HepG2 (cell line): ENCODE results near the gene LRRC27. TPM values are rescaled to one million over a fixed set of nuclear protein-coding genes. Genes with fewer than 3 reads are reported as not detected.

Experiments used
- ATAC-seq: fragments of 200-7000 bp; cut with Tn5 transposase; 3 replicates; pipeline ENCODE4 v1.9.1; 2020; ENCODE audit warnings: mild to moderate bottlenecking, moderate library complexity
- BruUV-seq: library from RNA; stranded (reverse); fragments of 400-500 nt; replicated peaks from 2 replicates; lab custom pipeline; 2021; lab: Mats Ljungman, UMichigan
- CTCF ChIA-PET: fragments of 300-600 bp; formaldehyde crosslinking; extraction: SDS; loops from one replicate; lab custom pipeline; 2021; ENCODE audit warnings: low total read pairs, inconsistent platforms, low intra/inter-chr PET ratio; lab: Yijun Ruan, JAX
- POLR2A ChIA-PET: fragments of 350-600 bp; sonication (Branson Sonifier 250); formaldehyde crosslinking; loops from one replicate; lab custom pipeline; 2020; ENCODE audit warnings: antibody characterized with exemption, inconsistent platforms; lab: Yijun Ruan, JAX
- DNase-seq: peaks from one replicate; pipeline ENCODE4 v3.0.0-alpha.2; 2015; ENCODE audit warnings: low spot score
- FAIRE-seq: peaks from 3 replicates; lab custom pipeline; 2011; peaks lifted over from hg19 to GRCh38; lab: Jason Lieb, UNC
- H2AFZ ChIP-seq: one replicate; pipeline ENCODE4 v1.6.1; 2011; ENCODE audit warnings: low read length, inconsistent platforms
- H3K27ac ChIP-seq: fragments of 300-600 bp; 3 replicates; pipeline ENCODE4 v1.8.0; 2011; ENCODE audit warnings: mixed run types, mild to moderate bottlenecking, mixed read lengths, low read length, inconsistent platforms; ENCODE audit not compliant: insufficient read depth; ENCODE audit errors: extremely low read length
- H3K27me3 ChIP-seq, 2 experiments: fragments of 200-600 bp in 1 of 2; 2 replicates in 1 of 2; 3 replicates in 1 of 2; pipeline versions ENCODE4 v1.6.0 to v1.8.0; 2011; ENCODE audit warnings: low read length in 2 of 2, mild to moderate bottlenecking in 2 of 2, moderate library complexity in 2 of 2, inconsistent platforms in 1 of 2; ENCODE audit not compliant: insufficient read depth in 2 of 2, control insufficient read depth in 1 of 2
- H3K36me3 ChIP-seq, 2 experiments: fragments of 200-600 bp in 1 of 2; replicated peaks in 1 of 2; 2 replicates in 1 of 2; 3 replicates in 1 of 2; pipeline versions ENCODE4 v1.5.1 to v1.8.0; 2011; ENCODE audit warnings: low read length in 2 of 2, inconsistent platforms in 1 of 2; ENCODE audit not compliant: insufficient read depth in 2 of 2, control insufficient read depth in 1 of 2
- H3K4me1 ChIP-seq: 2 replicates; pipeline ENCODE4 v1.5.1; 2012; ENCODE audit warnings: low read length, inconsistent platforms; ENCODE audit not compliant: insufficient read depth
- H3K4me2 ChIP-seq: 2 replicates; pipeline ENCODE4 v1.6.0; 2011; ENCODE audit warnings: low read depth, low read length, inconsistent platforms
- H3K4me3 ChIP-seq, 3 experiments: fragments of 200-600 bp in 1 of 3; sonication (generic), shearing (Covaris generic) in 1 of 3; replicated peaks in 1 of 3; 2 replicates each; pipeline ENCODE4 v1.5.1; 2011 to 2016; ENCODE audit warnings: low read length in 3 of 3, inconsistent platforms in 2 of 3, low read depth in 2 of 3, mild to moderate bottlenecking in 2 of 3, control low read depth in 1 of 3, mixed read lengths in 1 of 3; ENCODE audit not compliant: insufficient read depth in 1 of 3
- H3K79me2 ChIP-seq: one replicate; pipeline ENCODE4 v1.6.1; 2011; ENCODE audit warnings: low read length, inconsistent platforms; ENCODE audit not compliant: insufficient read depth
- H3K9ac ChIP-seq: 2 replicates; pipeline ENCODE4 v1.6.0; 2011; ENCODE audit warnings: mild to moderate bottlenecking, low read depth, low read length, inconsistent platforms; ENCODE audit not compliant: insufficient read depth
- H3K9me3 ChIP-seq: 2 replicates; pipeline ENCODE4 v1.5.1; 2012; ENCODE audit warnings: mild to moderate bottlenecking, low read length
- H4K20me1 ChIP-seq: 2 replicates; pipeline ENCODE4 v1.6.0; 2011; ENCODE audit warnings: inconsistent platforms, mild to moderate bottlenecking, low read length, moderate library complexity; ENCODE audit not compliant: insufficient read depth
- ATF1 ChIP-seq: IDR thresholded peaks from 2 replicates; pipeline ENCODE4 v1.6.1; 2016; ENCODE audit warnings: mild to moderate bottlenecking, control low read depth
- CBX2 ChIP-seq, 2 experiments: fragments of 200-600 bp in 1 of 2; sonication (generic); formaldehyde crosslinking in 1 of 2; IDR thresholded peaks; 2 replicates each; pipeline versions ENCODE4 v1.7.0 to v1.8.1; 2018 to 2022; ENCODE audit warnings: low read depth in 2 of 2, low read length in 1 of 2, mild to moderate bottlenecking in 1 of 2, missing genetic modification reagents in 1 of 2
- GABPB1 ChIP-seq: IDR thresholded peaks from 2 replicates; pipeline ENCODE4 v1.6.1; 2016; ENCODE audit warnings: mild to moderate bottlenecking, missing genetic modification reagents, moderate library complexity, missing compliant biosample characterization
- GATAD1 ChIP-seq: IDR thresholded peaks from 2 replicates; pipeline ENCODE4 v1.6.1; 2016; ENCODE audit warnings: missing genetic modification reagents, missing compliant biosample characterization
- KDM4B ChIP-seq: sonication (generic); formaldehyde crosslinking; IDR thresholded peaks from 2 replicates; pipeline ENCODE4 v1.4.0; 2020; ENCODE audit warnings: missing genetic modification reagents
- MED1 ChIP-seq: sonication (generic); formaldehyde crosslinking; IDR thresholded peaks from 2 replicates; pipeline ENCODE4 v1.4.0; 2020; ENCODE audit warnings: missing genetic modification reagents
- REXO4 ChIP-seq: sonication (generic); formaldehyde crosslinking; IDR thresholded peaks from 2 replicates; pipeline ENCODE4 v1.8.0; 2022; ENCODE audit warnings: missing genetic modification reagents, mild to moderate bottlenecking, borderline replicate concordance
- ZFY ChIP-seq: sonication (generic); formaldehyde crosslinking; IDR thresholded peaks from 2 replicates; pipeline ENCODE4 v1.4.0; 2020; ENCODE audit warnings: missing genetic modification reagents
- WGBS: methylation state at CpG from one replicate; pipeline ENCODE4 v1.1.6; 2017; ENCODE audit warnings: low lambda C conversion rate; 5-methylcytosine and 5-hydroxymethylcytosine counted together
- in situ Hi-C: cut with HindIII; loops from 2 replicates; pipeline ENCODE4 v1.10.0; 2017; ENCODE audit warnings: low pct_unique_long_range_greater_than_20kb; ENCODE audit not compliant: extremely low pct_ligation_motif_present
- intact Hi-C: fragments of 100-400 bp; cut with micrococcal nuclease; formaldehyde crosslinking; loops from one replicate; pipeline ENCODE4 v1.10.0; 2022; ENCODE audit not compliant: unreplicated experiment
- polyA plus RNA-seq, 8 experiments: library from polyadenylated mRNA; depleted of rRNA in 3 of 8; stranded (reverse) in 7 of 8; unstranded in 1 of 8; fragments of >200 nt; fragmentation: Illumina TruSeq in 4 of 8; extraction: Trizol in 4 of 8; gene quantifications; 2 replicates each; pipeline versions ENCODE4 v1.2.1 to v1.2.3, GENCODE V29; 2011 to 2016; ENCODE audit warnings: low read depth in 4 of 8, missing spikeins in 1 of 8, mixed read lengths in 1 of 8; ENCODE audit not compliant: insufficient read depth in 1 of 8
- total RNA-seq, 5 experiments: library from RNA; depleted of rRNA; stranded (reverse); fragments of >200 nt; fragmentation: Illumina TruSeq; extraction: Trizol; gene quantifications; 2 replicates each; pipeline ENCODE4 v1.2.3, GENCODE V29; 2016; ENCODE audit warnings: low read depth in 1 of 5
- TF ChIP-seq, protein P1 (sequence below): IDR thresholded peaks from 2 replicates; pipeline ENCODE4 v1.6.1; 2016; ENCODE audit warnings: missing compliant biosample characterization, missing genetic modification reagents, borderline replicate concordance
- TF ChIP-seq, protein P2 (sequence below): sonication (generic); formaldehyde crosslinking; IDR thresholded peaks from 2 replicates; pipeline ENCODE4 v1.5.1; 2020; ENCODE audit warnings: mild to moderate bottlenecking, missing genetic modification reagents, moderate library complexity
- TF ChIP-seq, protein P3 (sequence below): IDR thresholded peaks from 2 replicates; pipeline ENCODE4 v1.6.1; 2012; ENCODE audit warnings: inconsistent platforms
- TF ChIP-seq, protein P4 (sequence below): sonication (generic); formaldehyde crosslinking; IDR thresholded peaks from 2 replicates; pipeline ENCODE4 v1.4.0; 2020; ENCODE audit warnings: missing genetic modification reagents

LRRC27 gene
- total and polyA plus RNA-seq, 2 of the 13 experiments (the other 11 are each of a cell fraction or from before 2014, with no cell fraction given), result 4.2 to 4.6 TPM

DNA sequence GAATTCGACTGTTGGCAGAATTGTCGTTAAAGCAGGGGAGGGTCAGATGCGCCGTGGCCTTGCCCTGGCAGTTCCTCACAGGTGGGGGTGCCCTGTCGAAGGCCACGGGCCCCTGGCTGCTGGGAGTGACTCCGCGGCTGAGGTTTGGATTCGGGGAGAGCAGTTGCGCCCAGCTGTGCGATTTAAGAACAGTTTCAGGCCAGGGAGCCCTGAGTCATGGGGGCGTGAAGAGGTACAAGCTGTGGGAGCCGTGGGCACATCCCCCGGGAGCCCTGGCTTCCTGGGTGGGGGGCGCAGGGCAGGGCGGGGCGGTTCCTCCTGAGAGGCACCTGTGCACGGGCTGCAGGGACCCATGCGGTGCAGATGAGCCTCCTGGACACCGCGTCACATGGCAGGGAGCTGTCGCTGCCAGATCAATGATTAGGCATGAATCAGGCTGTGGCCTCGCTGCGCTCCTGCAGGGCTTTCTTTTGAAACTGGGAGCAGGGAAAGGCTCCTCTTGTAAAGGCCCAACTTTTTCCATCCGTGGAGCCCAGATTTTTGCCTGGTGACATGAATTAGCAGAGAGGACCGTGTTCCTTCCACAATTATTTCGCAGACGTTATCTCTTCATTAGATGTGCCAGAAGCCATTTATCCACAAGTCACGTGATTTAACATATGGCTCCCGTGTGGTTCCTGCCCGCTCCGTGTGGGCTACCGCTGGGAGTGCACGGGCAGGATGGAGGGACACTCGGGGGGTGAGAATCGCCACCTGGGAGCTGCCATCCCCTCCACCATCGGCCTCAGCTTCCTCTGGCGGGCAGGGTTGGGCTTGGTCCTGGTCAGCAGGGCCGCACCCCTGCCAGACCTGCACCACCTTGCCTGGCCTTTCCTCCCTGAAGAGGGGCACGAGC lies 65.9 kb downstream of the LRRC27 start:
- intact Hi-C loops (no loop called here), in situ Hi-C loops (no loop called here)
- H3K4me1 ChIP-seq, result peaks cover 35% of the 10 kb centered on the region
- peak overlapping the region; percentile 47 for H3K9ac ChIP-seq
- FAIRE-seq (no peak), DNase-seq (no peak), ATAC-seq (no peak)
- peak overlapping the region; percentile 88 for H3K4me2 ChIP-seq
- no peak overlapping the region for H2AFZ ChIP-seq
- TSS peak; percentile 52 for BruUV-seq
- no peak overlapping the region for H3K27ac ChIP-seq
- POLR2A ChIA-PET, result no interaction called here
- no peaks in the 10 kb centered on the region for H4K20me1 ChIP-seq
- no peak for TF ChIP-seq ATF1 (CRISPR knock-in tag)
- TF ChIP-seq MED1, result 0 out of 2 replicates have a peak, but pooled peaks have one; percentile 14
- TF ChIP-seq GABPB1 (CRISPR knock-in tag), result no peak; the same call in 1 of the 2 replicates
- TF ChIP-seq, protein P1, sequence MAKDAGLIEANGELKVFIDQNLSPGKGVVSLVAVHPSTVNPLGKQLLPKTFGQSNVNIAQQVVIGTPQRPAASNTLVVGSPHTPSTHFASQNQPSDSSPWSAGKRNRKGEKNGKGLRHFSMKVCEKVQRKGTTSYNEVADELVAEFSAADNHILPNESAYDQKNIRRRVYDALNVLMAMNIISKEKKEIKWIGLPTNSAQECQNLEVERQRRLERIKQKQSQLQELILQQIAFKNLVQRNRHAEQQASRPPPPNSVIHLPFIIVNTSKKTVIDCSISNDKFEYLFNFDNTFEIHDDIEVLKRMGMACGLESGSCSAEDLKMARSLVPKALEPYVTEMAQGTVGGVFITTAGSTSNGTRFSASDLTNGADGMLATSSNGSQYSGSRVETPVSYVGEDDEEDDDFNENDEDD (CRISPR knock-in tag), result no peak
- peak; percentile 14; the same call in 1 of the 2 replicates for TF ChIP-seq KDM4B
- TF ChIP-seq, protein P2, sequence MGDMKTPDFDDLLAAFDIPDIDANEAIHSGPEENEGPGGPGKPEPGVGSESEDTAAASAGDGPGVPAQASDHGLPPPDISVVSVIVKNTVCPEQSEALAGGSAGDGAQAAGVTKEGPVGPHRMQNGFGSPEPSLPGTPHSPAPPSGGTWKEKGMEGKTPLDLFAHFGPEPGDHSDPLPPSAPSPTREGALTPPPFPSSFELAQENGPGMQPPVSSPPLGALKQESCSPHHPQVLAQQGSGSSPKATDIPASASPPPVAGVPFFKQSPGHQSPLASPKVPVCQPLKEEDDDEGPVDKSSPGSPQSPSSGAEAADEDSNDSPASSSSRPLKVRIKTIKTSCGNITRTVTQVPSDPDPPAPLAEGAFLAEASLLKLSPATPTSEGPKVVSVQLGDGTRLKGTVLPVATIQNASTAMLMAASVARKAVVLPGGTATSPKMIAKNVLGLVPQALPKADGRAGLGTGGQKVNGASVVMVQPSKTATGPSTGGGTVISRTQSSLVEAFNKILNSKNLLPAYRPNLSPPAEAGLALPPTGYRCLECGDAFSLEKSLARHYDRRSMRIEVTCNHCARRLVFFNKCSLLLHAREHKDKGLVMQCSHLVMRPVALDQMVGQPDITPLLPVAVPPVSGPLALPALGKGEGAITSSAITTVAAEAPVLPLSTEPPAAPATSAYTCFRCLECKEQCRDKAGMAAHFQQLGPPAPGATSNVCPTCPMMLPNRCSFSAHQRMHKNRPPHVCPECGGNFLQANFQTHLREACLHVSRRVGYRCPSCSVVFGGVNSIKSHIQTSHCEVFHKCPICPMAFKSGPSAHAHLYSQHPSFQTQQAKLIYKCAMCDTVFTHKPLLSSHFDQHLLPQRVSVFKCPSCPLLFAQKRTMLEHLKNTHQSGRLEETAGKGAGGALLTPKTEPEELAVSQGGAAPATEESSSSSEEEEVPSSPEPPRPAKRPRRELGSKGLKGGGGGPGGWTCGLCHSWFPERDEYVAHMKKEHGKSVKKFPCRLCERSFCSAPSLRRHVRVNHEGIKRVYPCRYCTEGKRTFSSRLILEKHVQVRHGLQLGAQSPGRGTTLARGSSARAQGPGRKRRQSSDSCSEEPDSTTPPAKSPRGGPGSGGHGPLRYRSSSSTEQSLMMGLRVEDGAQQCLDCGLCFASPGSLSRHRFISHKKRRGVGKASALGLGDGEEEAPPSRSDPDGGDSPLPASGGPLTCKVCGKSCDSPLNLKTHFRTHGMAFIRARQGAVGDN (CRISPR knock-in tag), result peak; percentile 52
- TF ChIP-seq REXO4 (CRISPR knock-in tag), result no peak
- TF ChIP-seq GATAD1 (CRISPR knock-in tag), result no peak
- no peak for TF ChIP-seq CBX2 (IDR thresholded peaks at IDR 0.05; ENCODE audit: low read depth, low read length)
- TF ChIP-seq CBX2 (CRISPR knock-in tag; IDR thresholded peaks at IDR 0.05; ENCODE audit: low read depth), result no peak
- TF ChIP-seq ZFY (CRISPR knock-in tag), result peak; percentile 60; the same call in 1 of the 2 replicates
- TF ChIP-seq, protein P3, sequence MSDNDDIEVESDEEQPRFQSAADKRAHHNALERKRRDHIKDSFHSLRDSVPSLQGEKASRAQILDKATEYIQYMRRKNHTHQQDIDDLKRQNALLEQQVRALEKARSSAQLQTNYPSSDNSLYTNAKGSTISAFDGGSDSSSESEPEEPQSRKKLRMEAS, result 0 out of 2 replicates have a peak, but pooled peaks have one; percentile 22
- TF ChIP-seq, protein P4, sequence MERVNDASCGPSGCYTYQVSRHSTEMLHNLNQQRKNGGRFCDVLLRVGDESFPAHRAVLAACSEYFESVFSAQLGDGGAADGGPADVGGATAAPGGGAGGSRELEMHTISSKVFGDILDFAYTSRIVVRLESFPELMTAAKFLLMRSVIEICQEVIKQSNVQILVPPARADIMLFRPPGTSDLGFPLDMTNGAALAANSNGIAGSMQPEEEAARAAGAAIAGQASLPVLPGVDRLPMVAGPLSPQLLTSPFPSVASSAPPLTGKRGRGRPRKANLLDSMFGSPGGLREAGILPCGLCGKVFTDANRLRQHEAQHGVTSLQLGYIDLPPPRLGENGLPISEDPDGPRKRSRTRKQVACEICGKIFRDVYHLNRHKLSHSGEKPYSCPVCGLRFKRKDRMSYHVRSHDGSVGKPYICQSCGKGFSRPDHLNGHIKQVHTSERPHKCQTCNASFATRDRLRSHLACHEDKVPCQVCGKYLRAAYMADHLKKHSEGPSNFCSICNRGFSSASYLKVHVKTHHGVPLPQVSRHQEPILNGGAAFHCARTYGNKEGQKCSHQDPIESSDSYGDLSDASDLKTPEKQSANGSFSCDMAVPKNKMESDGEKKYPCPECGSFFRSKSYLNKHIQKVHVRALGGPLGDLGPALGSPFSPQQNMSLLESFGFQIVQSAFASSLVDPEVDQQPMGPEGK, result peak; percentile 58
- H3K9me3 ChIP-seq, result no peaks in the 10 kb centered on the region
- peaks cover 8 to 26% of the 10 kb centered on the region in 2 experiments; a peak in 3 of 5 replicates for H3K27me3 ChIP-seq
- no peaks in the 10 kb centered on the region for H3K79me2 ChIP-seq
- H3K36me3 ChIP-seq, result no peaks in the 10 kb centered on the region; a peak in 1 of 5 replicates
- WGBS, result 93% methylated on average over 18 of the region's 40 CpGs
- CTCF ChIA-PET, result no interaction called here
- H3K4me3 ChIP-seq, result peak overlapping the region; percentile 44 to 75 (median 68); a peak in 5 of 6 replicates
